HG03342 (cell line): ENCODE data around the gene ATG5.

Experiments
- ATAC-seq: cut with Tn5 transposase; IDR thresholded peaks from one replicate; pipeline ENCODE4 v1.9.1; 2021; ENCODE audit warnings: mild to moderate bottlenecking, moderate library complexity; ENCODE audit not compliant: unreplicated experiment

Gene ATG5

GRCh38 chr6:106325336-106326178 lies at the start of gene ATG5:
Gene ATG5, minus strand, starts transcription at chr6:106325760. Its CDS starts 9,552 bp downstream, at chr6:106316208.
- peak; percentile 95 for ATAC-seq

GRCh38 chr6:106373502-106374239 lies 48.1 kb upstream of the ATG5 start:
- no peak for ATAC-seq

- no peak for ATAC-seq
Measured at GRCh38 chr6:106372838-106373501, 47.4 kb upstream of the ATG5 start.

- no peak for ATAC-seq
Measured at GRCh38 chr6:106370639-106371038, 45.1 kb upstream of the ATG5 start.

- no peak for ATAC-seq
Measured at GRCh38 chr6:106369739-106370138, 44.2 kb upstream of the ATG5 start.

GRCh38 chr6:106363401-106364138 lies 38.0 kb upstream of the ATG5 start:
- no peak for ATAC-seq

GRCh38 chr6:106360989-106361430 lies 35.5 kb upstream of the ATG5 start:
- ATAC-seq: peak; percentile 20

GRCh38 chr6:106360410-106360988 lies 34.9 kb upstream of the ATG5 start, which contains the start of gene CRYBG1:
Gene CRYBG1, plus strand, starts transcription at chr6:106360717. Its CDS starts 192 bp downstream, at chr6:106360909.
- peak; percentile 78 for ATAC-seq

- no peak for ATAC-seq
Measured at GRCh38 chr6:106359959-106360409, 34.4 kb upstream of the ATG5 start.

- ATAC-seq: no peak
Measured at GRCh38 chr6:106356378-106356777, 30.8 kb upstream of the ATG5 start.

- ATAC-seq: no peak
Measured at GRCh38 chr6:106347219-106347618, 21.7 kb upstream of the ATG5 start.

- ATAC-seq: peak; percentile 80
Measured at GRCh38 chr6:106339334-106340029, 13.9 kb upstream of the ATG5 start.

GRCh38 chr6:106334646-106335448 lies 9.3 kb upstream of the ATG5 start:
- ATAC-seq: peak; percentile 51

- ATAC-seq: no peak
Measured at GRCh38 chr6:106324726-106325335, 729 bp downstream of the ATG5 start.

- ATAC-seq: no peak
Measured at GRCh38 chr6:106321940-106322339, 3.6 kb downstream of the ATG5 start.

GRCh38 chr6:106318851-106319250 lies 6.7 kb downstream of the ATG5 start:
- ATAC-seq: no peak

GRCh38 chr6:106318061-106318460 lies 7.5 kb downstream of the ATG5 start:
- no peak for ATAC-seq

- ATAC-seq: no peak
Measured at GRCh38 chr6:106316375-106316766, 9.2 kb downstream of the ATG5 start.
